Smooth muscle cell of the brain vasculature (primary cell): ENCODE results near the gene ARHGAP12.

Experiments
- DNase-seq: peaks from one replicate; pipeline ENCODE4 v3.0.0-alpha.2; 2012; ENCODE audit warnings: low read depth, low spot score

ARHGAP12 gene

DNA sequence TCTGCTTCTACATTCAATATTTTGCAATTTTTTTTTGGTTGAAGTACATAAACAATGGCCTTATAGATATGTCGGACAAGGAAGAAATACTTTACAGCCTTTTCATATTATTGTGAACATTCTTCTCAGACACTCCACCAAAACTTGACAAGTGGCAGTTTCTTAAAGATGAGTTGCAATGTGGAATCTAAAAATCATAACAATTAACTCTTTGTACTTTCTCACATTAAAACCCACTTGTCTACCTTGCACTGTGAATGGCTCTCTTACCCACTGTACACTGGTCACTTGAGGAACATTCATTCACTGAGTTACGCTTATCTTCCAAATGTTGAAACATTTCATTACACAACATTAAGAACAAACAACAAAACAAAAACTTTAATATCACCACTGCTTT is 44.2 kb downstream of the ARHGAP12 start:
- DNase-seq, result no peak

GRCh38 chr10:31883397-31883796 is 45.2 kb downstream of the ARHGAP12 start:
- no peak for DNase-seq

- no peak for DNase-seq
These were observed 50.1 kb downstream of the ARHGAP12 start for GRCh38 chr10:31878486-31878885.

GRCh38 chr10:31876652-31877352 is 51.8 kb downstream of the ARHGAP12 start:
- DNase-seq, result no peak

DNA sequence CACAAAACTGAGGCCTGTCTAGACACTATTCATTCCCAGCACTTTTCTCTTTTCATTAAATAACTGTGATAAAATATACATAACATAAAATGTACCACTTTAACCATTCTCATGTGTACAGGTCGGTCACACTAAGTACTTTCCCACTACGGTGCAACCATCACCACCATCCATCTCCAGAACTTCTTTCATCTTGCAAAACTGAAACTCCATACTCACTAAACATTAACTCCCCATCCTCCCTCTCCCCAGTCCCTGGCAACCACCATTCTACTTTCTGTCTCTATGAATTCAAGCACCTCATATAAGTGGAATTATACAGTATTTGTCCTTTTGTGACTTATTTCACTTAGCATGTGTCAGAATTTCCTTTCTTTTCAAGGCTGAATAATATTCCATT is 53.0 kb downstream of the ARHGAP12 start:
- no peak for DNase-seq

DNA sequence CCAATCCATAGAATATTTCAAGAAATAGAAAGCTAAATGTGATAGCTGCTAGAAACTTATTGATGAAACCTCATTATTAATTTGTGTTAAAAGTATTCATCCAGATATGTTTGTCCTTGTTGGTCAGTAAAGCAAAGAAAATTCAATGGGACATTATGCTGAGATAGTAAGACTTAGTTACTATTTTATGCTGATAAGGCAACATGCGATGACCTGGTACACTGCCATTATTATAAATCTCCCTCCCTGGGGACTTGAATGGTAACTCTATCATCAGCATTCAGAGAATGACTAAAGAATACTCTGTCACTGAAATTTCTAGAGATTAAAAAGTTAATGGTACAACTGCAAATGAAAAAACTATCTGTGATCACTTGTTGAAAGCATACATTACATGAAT is 54.9 kb downstream of the ARHGAP12 start:
- no peak for DNase-seq

DNA sequence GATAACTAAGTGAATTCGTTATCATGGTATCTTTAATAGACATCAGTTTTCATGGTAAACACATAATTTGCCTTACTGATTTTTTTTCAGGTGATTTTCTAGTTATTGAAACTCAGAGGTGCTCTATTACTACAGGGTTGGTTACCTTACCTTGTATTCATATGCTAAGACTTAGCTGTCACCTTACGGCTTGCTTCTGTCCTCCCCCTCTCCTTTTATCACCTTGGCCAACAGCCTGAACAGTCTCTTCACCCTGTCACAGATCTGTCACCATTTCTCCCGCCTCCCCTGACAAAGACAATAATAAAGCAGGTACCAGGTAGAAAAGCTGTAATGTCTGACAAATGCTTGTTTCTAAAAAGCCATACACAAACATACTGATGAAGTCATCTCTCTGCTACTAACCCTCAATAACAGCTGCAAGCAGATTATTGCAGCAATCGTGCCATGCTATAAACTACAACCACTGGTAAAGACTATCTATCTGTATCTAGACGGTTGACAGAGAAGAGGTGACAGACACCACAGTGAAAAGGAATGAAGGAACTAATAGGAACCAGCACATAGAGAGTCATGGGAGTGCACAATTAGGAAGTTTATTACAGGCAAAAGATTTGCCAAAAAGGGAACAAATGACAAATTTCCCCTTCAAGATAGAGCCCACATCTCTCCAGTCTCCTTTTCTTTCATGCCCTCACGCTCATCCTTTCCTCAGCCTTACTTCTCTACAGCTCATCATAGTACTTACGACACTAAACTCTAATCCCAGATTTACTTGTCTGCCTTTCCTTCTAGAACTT is 57.2 kb downstream of the ARHGAP12 start:
- no peak for DNase-seq

DNA sequence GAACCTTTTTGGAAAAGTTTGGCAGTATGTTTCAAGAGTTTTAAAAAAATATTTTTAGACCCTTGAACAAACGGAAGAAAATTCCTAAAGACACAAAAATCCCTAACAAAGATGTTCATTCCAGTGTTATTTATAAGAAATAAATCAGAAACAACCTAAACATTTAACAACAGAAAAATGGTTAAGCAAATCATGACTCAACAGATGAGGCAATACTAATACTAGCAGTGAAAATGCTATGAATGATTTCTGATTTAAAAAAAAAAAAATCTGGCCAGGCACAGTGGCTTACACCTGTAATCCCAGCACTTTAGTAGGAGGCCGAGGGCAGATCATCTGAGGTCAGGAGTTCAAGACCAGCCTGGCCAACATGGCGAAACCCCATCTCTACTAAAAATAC is 61.0 kb downstream of the ARHGAP12 start:
- no peak for DNase-seq

DNA sequence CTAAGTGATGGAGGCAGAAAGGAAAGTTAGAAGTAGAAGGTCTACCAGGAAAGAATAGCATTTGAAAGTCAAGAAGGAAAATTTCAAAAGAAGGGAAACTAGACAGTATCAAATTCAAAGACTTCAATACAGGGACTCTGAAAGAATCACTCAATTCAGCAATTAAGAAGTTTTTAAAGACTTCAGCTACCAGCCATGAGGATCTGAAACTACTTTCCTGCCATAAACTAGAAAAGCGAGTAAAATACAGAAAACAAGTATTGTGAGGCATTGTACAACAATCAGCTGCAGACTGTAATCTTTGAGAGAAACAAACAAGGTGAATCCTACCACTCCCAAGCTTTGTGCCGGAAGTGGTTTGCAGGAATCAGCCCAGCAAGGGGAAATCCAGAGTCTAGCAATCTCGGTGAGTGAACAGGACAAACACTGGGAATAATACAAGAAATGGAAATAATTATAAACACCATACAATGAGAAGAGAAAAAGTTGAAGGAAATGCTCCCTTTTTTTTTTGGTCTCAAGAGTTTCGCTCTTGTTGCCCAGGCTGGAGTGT is 62.4 kb downstream of the ARHGAP12 start:
- no peak for DNase-seq

DNA sequence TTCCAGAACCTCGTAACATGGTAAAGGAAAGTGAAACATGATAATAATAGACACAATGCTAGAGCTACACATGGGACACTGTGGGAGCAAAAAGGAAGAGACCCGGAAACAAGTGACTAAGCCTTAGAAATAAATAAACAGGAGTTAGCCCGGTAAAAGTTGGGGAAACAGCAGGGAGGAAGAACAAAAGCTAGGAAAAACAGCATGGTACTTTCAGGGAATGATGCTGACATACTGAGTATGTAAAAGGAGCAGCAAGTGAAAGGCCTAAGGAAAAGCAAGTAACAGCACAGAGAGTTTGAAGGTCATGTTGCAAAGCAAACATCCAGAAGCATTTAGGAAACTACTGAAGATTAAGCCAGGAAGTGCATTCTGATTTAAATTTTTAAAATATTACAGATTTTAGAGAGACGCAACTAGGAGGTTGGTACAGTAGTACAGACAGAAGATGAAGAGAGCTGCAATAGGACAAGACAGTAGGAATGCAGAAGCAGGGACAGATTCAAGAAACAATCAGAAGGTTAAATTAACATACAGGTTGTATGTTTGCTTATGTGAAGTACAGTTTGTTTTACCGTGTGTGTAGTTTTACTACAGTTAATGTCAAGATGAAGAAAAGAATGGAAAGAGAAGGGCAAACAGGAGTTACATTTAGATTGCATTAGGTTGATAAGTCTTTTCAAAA is 63.7 kb downstream of the ARHGAP12 start:
- DNase-seq, result peak; percentile 49

- no peak for DNase-seq
These were observed 73.6 kb downstream of the ARHGAP12 start for GRCh38 chr10:31855033-31855432.

DNA sequence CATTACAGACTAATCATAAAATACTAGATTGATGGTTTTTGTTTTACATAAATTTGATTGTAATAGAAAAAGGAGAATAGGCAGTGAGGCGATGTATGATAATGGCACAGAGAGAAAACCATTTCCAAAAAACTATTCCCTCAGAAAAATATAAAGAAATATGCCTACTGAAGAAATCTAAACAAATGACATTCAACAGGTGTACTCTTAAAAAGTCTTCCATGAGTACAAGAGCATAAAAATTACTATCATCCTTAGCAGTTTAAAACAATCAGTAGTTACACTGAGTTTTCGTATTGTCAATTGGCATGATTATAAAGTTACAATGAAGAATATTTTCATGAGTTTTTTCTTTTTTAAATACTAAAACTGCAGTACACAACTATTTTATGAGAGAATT is 75.0 kb downstream of the ARHGAP12 start:
- DNase-seq, result no peak

DNA sequence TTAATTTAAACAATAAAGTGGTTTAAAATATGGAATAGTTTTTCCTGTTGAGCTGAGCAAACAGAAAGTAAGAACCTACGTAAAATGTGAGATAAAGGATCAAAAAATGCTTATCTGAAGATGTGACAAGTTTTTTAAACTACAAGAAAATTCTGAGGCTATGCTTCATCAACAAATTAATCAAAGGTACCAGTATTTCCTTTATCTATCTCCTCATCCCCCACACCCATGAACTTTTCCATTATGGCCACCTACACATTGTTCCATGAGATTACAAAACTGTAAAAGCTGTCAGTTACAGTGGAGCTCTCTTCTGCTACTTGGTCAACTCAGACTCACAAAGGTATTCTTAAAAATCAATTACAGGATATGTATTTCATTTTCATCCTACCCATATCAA is 77.4 kb downstream of the ARHGAP12 start:
- no peak for DNase-seq

DNA sequence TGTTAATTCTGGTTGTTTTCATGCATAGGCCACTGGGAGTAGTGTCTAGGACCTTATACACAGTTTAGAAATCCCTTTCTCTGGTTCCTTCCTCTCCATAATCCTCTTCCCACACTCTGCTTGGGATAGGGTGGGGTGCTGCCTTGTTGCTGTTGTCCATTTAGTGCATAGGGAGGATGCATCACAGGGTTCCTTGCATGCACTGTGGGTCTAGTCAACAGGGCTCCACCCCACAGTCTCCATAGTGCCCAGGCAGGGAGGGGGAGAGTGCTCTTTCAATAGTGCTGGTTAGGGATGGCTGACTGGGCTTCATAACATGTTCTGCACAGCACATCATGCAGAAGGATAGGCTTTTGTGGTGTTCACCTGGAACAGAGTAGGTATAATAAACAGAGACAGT is 81.1 kb downstream of the ARHGAP12 start:
- no peak for DNase-seq

DNA sequence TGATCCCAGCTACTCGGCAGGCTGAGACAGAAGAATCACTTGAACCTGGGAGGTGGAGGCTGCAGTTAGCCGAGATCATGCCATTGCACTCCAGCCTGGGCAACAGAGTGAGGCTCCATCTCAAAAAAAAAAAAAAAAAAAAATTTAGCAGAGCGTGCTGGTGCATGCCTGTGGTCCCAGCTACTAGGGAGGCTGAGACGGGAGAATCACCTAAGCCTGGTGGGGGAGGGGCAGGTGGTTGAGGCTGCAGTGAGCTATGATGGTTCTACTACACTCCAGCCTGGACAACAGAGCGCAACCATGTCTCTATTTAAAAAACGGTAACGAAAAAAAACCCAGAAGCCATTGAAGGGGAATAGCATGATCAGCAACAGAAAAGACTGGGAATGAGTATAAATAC is 89.9 kb downstream of the ARHGAP12 start:
- no peak for DNase-seq

- no peak for DNase-seq
These were observed 90.6 kb downstream of the ARHGAP12 start for GRCh38 chr10:31838065-31838464.

DNA sequence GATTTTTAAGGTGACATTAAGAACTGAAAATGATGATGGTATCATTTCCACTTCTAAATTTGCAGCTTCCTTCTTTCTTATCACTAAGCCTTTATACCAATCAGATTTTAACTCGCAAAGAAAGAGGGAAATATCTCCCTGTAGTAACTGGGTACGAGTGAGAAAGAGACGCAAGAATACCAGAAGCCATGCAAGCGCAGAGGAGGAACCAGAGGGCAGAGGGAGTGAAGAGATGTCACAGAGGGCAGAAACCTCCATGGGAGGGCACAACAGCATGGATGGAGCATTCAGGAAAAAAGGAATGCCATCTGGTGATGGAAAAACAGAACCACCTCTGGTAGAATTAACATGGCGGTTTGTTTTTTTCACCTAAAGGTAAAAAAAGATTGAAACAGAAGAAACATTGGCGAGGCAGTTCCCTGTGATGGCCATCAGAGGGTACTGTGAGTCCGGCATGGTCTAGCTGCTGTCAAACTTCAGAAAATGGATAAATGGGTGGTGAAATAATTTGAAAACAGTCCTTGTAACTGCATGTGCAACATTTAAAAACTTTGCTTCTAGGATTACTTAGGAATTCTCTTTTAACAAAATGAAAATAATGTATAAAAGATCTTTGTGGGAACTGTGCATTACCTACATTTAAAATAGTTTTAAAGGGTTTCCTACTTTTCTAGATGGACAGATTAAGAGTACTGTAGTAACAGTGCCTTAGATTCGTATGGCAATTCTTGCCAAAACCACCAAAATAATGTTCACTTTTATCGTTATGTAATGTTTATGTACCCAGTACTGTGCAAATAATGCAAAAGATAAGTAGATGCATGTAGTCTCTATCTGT is 91.8 kb downstream of the ARHGAP12 start:
- DNase-seq, result no peak

- DNase-seq, result peak; percentile 13
These were observed 94.9 kb downstream of the ARHGAP12 start for GRCh38 chr10:31833753-31834152.

GRCh38 chr10:31832261-31832660 is 96.4 kb downstream of the ARHGAP12 start:
- no peak for DNase-seq

DNA sequence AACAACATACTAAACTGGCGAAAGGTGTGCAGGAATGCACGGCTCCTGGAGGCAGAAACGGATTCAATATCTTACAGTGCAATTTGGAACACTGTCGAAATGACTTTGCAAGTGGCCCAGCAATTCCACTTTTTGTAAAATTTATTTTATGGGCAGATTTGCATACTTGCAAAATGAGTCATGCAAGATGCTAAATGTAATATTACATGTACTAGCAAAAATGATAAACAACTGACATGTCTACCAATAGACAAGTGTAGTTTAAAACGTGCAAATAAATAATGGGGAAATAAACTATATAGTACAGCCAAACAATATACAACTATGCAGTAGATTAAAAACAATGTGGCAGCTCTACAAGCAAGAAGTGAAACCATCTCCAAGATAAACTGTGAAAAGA is 97.7 kb downstream of the ARHGAP12 start:
- DNase-seq, result no peak

GRCh38 chr10:31829776-31830175 is 98.9 kb downstream of the ARHGAP12 start:
- DNase-seq, result no peak
